GM19099 (cell line): Measurements from ENCODE around the gene TOR1AIP2.

Experiments
- POLR2A ChIP-seq: IDR thresholded peaks from 3 replicates; pipeline ENCODE4 v1.6.1; 2011; ENCODE audit warnings: low read depth; ENCODE audit not compliant: insufficient read length; ENCODE audit errors: extremely low read depth

The TOR1AIP2 gene

DNA sequence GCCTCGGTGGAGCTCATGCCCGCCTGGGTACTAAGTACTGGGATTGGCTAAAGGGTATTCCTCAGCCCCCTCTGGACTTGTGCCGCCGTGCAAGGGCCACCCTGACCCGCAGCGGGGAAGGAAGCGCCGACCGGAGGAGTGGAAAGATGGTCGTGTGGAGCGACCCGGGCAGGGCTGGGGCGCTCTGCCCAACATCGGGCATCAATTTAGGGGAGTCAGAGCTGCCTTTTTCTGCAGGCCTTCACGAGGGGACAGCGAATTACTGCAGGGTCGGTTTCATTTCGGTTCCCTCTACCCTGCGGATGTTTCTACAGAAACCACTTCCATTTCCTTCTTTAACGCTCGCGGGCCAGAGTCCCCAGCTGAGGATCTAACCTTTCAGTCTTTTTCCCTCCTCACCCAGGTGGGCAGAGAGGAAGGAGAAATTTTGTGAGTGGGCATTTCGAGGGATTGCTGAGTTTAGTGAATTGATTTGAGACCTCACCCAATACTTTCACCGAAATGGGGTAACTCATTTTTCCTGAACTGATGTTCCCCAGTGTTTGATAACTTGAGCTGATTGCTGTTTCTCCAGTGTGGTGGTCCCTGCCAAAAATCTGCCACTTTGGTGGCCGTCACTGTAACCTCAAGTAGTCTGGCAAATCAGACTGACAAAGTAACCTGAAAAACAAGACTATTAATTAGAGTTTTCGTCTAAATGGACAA lies 5.6 kb upstream of the TOR1AIP2 start:
- TF ChIP-seq POLR2A = peak; percentile 2

DNA sequence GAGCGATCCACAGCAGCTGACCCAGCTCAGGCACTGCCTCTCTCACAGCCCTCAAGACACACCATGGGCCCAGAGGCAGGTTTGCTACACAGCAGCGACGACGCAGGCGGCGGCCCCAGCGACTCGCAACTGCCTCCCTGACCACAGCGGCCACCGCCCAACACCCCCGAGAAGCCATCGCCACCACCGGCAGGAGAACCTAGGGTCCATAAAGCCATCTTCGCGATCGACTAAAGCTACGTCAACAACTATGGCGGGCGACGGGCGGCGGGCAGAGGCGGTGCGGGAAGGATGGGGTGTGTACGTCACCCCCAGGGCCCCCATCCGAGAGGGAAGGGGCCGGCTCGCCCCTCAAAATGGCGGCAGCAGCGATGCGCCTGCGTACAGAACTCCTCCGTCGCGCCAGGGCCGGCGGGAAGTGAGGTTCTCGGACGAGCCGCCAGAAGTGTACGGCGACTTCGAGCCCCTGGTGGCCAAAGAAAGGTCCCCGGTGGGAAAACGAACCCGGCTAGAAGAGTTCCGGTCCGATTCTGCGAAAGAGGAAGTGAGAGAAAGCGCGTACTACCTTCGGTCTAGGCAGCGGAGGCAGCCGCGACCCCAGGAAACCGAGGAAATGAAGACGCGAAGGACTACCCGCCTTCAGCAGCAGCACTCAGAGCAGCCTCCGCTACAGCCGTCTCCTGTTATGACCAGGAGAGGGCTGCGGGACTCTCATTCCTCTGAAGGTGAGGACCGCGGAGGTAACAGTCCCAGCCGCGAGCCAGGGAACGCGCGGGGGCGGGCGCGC lies 4.8 kb upstream of the TOR1AIP2 start, which contains the start of gene TOR1AIP1:
TOR1AIP1 (plus strand) TSS at position 33 of the 787 bp plus-strand sequence; CDS start at position 251, 218 bp downstream.
- peak; percentile 84 for TF ChIP-seq POLR2A

- no peak for TF ChIP-seq POLR2A
These were observed 4.1 kb upstream of the TOR1AIP2 start for GRCh38 chr1:179881642-179882252.

GRCh38 chr1:179879797-179880196 lies 2.2 kb upstream of the TOR1AIP2 start:
- no peak for TF ChIP-seq POLR2A

DNA sequence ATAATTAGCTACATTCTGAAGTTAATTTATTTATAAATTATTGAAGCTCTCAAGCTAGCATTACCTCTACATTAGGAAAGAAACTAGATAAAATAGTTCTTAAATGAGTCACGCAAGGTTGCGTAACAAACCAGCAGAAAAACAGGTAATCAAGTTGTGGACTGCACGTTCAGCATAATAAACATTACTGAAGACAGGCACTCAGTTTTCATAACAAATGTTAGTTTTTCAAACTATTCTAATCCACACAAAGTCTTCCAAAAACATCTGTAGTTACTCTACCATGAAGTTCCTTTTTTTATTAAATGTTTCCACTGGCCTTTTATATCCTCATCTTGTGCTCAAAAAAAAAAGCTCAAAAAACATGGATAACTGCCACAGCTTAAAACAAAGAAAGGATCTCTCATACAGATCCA lies 1.3 kb downstream of the TOR1AIP2 start:
- no peak for TF ChIP-seq POLR2A

GRCh38 chr1:179875596-179876299 lies 1.9 kb downstream of the TOR1AIP2 start:
- TF ChIP-seq POLR2A = no peak

- no peak for TF ChIP-seq POLR2A
These were observed 4.2 kb downstream of the TOR1AIP2 start for GRCh38 chr1:179873438-179873851.

DNA sequence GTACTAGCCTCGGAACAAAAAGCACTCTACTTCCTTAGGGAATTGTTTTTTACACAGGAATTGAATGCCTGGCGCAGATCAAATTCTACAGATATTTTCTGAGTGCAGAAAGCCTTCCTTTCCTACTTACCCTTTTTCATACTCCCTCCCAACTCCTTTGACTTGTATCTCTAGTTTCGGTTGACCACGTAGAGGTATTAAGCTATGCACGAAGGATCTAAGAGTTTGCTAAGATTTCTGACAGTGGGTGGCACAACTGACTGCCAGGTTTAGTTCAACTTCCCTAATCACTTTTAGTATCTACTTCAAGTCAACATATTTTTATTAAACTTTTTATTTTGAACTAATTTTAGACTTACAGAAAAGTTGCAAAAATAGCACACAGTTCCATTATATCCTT lies 5.0 kb downstream of the TOR1AIP2 start:
- no peak for TF ChIP-seq POLR2A

DNA sequence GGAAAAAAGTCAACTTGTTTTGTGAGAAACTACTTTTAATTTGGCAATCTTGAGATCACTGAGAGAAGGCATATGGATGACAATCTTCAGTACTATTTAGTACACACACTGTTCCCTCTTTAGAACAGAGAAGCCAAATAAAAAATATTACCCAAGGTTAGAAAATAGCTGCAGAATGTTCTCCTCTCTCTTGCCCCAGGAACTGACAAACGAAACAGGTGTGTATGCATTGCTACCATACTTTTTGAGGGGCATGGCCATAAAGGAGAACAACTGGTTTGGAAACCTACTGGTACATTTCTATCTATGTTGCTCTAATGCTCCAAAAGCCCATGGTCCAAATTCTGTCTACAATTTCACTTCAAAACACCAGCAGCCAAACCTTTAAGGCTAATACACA lies 5.7 kb downstream of the TOR1AIP2 start:
- no peak for TF ChIP-seq POLR2A

GRCh38 chr1:179870870-179871269 lies 6.7 kb downstream of the TOR1AIP2 start:
- TF ChIP-seq POLR2A = no peak

GRCh38 chr1:179867493-179868330 lies 9.9 kb downstream of the TOR1AIP2 start:
- no peak for TF ChIP-seq POLR2A

DNA sequence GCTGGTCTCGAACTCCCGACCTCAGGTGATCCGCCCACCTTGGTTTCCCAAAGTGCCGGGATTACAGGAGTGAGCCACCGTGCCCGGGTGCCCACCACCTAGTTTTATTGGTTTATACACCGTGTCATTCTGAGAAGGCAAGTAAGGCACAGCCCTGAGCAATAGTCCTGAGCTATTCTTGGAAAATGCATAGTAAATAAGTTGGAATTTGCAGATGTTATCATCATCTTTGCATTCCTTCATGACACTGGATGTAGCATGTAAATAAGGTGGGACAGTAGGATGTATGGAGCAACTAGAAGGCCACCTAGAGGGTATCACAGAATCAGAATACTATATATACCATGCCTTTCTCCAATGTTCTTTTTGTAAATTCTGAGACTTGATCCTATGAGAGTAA lies 11.0 kb downstream of the TOR1AIP2 start:
- no peak for TF ChIP-seq POLR2A

- no peak for TF ChIP-seq POLR2A
These were observed 12.2 kb downstream of the TOR1AIP2 start for GRCh38 chr1:179865377-179865776.

GRCh38 chr1:179860652-179861051 lies 17.0 kb downstream of the TOR1AIP2 start:
- TF ChIP-seq POLR2A = no peak

GRCh38 chr1:179857009-179857408 lies 20.6 kb downstream of the TOR1AIP2 start:
- TF ChIP-seq POLR2A = no peak

DNA sequence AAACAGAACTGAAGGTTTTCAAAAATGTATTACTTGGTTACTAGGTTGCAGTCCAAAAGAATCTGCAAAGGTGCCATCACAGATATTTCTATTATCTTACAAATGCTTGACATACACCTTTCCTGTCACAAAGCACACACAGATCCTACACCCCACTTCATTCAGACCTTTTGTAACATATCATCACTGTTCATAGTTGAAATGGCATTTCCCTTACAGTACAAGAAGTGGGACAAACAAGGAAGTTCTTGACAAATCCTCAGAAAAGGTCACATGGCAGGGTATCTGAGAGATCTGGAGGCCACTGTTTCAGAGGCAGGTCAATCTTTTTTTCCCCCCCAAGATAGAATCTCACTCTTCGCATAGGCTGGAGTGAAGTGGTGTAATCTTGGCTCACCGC lies 21.3 kb downstream of the TOR1AIP2 start:
- TF ChIP-seq POLR2A = no peak
